Stimulated activated effector memory CD8-positive, alpha-beta T cell treated with anti-CD3 and anti-CD28 coated beads, Interleukin-12 subunit alpha, Interleukin-12 subunit beta, amount 100 ng/mL, for 72 hours (primary cell): ENCODE measurements around the gene ECT2.
"Not testable (repeated sequence)": the region's sequence is repeated elsewhere in the genome, so short reads cannot be mapped to it uniquely, and the experiment has no call there.

ENCODE experiments used
- ATAC-seq: fragments of 150-1000 bp; cut with Tn5 transposase; 2 replicates; pipeline ENCODE4 v1.10.0; 2021
- DNase-seq, 2 donors: peaks; one replicate each; pipeline ENCODE4 v3.0.0; 2021 to 2022; ENCODE audit warnings: low spot score in 2 of 2
- H3K27ac Mint-ChIP-seq: one replicate; pipeline ENCODE4 v1.8.0; 2022; ENCODE audit warnings: mild to moderate bottlenecking, mixed read lengths
- H3K36me3 Mint-ChIP-seq: one replicate; pipeline ENCODE4 v1.8.0; 2022; ENCODE audit warnings: mild to moderate bottlenecking, mixed read lengths
- H3K4me1 Mint-ChIP-seq: one replicate; pipeline ENCODE4 v1.8.0; 2022; ENCODE audit warnings: mixed read lengths
- H3K4me3 Mint-ChIP-seq: one replicate; pipeline ENCODE4 v1.8.0; 2022; ENCODE audit warnings: mild to moderate bottlenecking, mixed read lengths
- H3K9me3 Mint-ChIP-seq: one replicate; pipeline ENCODE4 v1.8.0; 2022; ENCODE audit warnings: mixed read lengths

The ECT2 gene

GRCh38 chr3:172815857-172816256 is 65.3 kb downstream of the ECT2 start:
- Mint-ChIP-seq H3K9me3 (no peaks in the 10 kb centered on the region), H3K36me3 (no peaks in the 10 kb centered on the region), H3K4me1 (no peaks in the 10 kb centered on the region), H3K27ac (no peak overlapping the region), H3K4me3 (no peak overlapping the region)
- ATAC-seq, result no peak
- no peak for DNase-seq

GRCh38 chr3:172816281-172816680 is 65.8 kb downstream of the ECT2 start:
- H3K4me1 Mint-ChIP-seq, result no peaks in the 10 kb centered on the region
- H3K36me3 Mint-ChIP-seq, result no peaks in the 10 kb centered on the region
- H3K4me3 Mint-ChIP-seq, result no peak overlapping the region
- ATAC-seq, result no peak
- no peak for DNase-seq
- no peaks in the 10 kb centered on the region for H3K9me3 Mint-ChIP-seq
- H3K27ac Mint-ChIP-seq, result no peak overlapping the region

- no peaks in the 10 kb centered on the region for H3K36me3 Mint-ChIP-seq
- DNase-seq, result no peak
- no peak for ATAC-seq
- H3K27ac Mint-ChIP-seq, result no peak overlapping the region
- H3K4me1 Mint-ChIP-seq, result no peaks in the 10 kb centered on the region
- no peaks in the 10 kb centered on the region for H3K9me3 Mint-ChIP-seq
- no peak overlapping the region for H3K4me3 Mint-ChIP-seq
Measured at GRCh38 chr3:172816968-172817367, 66.4 kb downstream of the ECT2 start.

- no peaks in the 10 kb centered on the region for H3K9me3 Mint-ChIP-seq
- H3K4me3 Mint-ChIP-seq, result no peak overlapping the region
- no peak overlapping the region for H3K27ac Mint-ChIP-seq
- no peaks in the 10 kb centered on the region for H3K4me1 Mint-ChIP-seq
- no peaks in the 10 kb centered on the region for H3K36me3 Mint-ChIP-seq
- DNase-seq (no peak), ATAC-seq (no peak)
Measured at GRCh38 chr3:172820492-172820891, 70.0 kb downstream of the ECT2 start.

GRCh38 chr3:172824229-172824628 is 73.7 kb downstream of the ECT2 start:
- ATAC-seq (no peak), DNase-seq (no peak)
- Mint-ChIP-seq H3K36me3 (no peaks in the 10 kb centered on the region), H3K4me3 (no peak overlapping the region), H3K9me3 (no peaks in the 10 kb centered on the region), H3K4me1 (no peaks in the 10 kb centered on the region), H3K27ac (no peak overlapping the region)

- not testable (repeated sequence) for H3K4me3 Mint-ChIP-seq, ATAC-seq, H3K4me1 Mint-ChIP-seq, H3K9me3 Mint-ChIP-seq, DNase-seq, H3K27ac Mint-ChIP-seq, H3K36me3 Mint-ChIP-seq
Measured at GRCh38 chr3:172827231-172827630, 76.7 kb downstream of the ECT2 start.

- Mint-ChIP-seq H3K4me3 (no peak overlapping the region), H3K27ac (no peak overlapping the region)
- no peak for DNase-seq
Measured at GRCh38 chr3:172832983-172833382, 82.5 kb downstream of the ECT2 start.

GRCh38 chr3:172836390-172836997 is 86.0 kb downstream of the ECT2 start:
- H3K36me3 Mint-ChIP-seq, result no peaks in the 10 kb centered on the region
- ATAC-seq, result peak; percentile 36

More at GRCh38 chr3:172832983-172833382, 82.5 kb downstream of the ECT2 start:
- no peaks in the 10 kb centered on the region for H3K4me1 Mint-ChIP-seq
- no peaks in the 10 kb centered on the region for H3K9me3 Mint-ChIP-seq
- no peak for ATAC-seq
- H3K36me3 Mint-ChIP-seq, result no peaks in the 10 kb centered on the region

GRCh38 chr3:172839679-172840078 is 89.2 kb downstream of the ECT2 start:
- H3K27ac Mint-ChIP-seq, result no peak overlapping the region
- no peak overlapping the region for H3K4me3 Mint-ChIP-seq
- H3K9me3 Mint-ChIP-seq, result no peaks in the 10 kb centered on the region
- H3K4me1 Mint-ChIP-seq, result no peaks in the 10 kb centered on the region
- ATAC-seq, result no peak
- no peaks in the 10 kb centered on the region for H3K36me3 Mint-ChIP-seq
- no peak for DNase-seq

More at GRCh38 chr3:172836390-172836997, 86.0 kb downstream of the ECT2 start:
- Mint-ChIP-seq H3K27ac (no peak overlapping the region), H3K9me3 (no peaks in the 10 kb centered on the region), H3K4me1 (no peaks in the 10 kb centered on the region), H3K4me3 (no peak overlapping the region)
- no peak for DNase-seq

GRCh38 chr3:172840463-172840862 is 89.9 kb downstream of the ECT2 start:
- Mint-ChIP-seq H3K9me3 (no peaks in the 10 kb centered on the region), H3K4me3 (no peak overlapping the region), H3K36me3 (no peaks in the 10 kb centered on the region), H3K4me1 (no peaks in the 10 kb centered on the region), H3K27ac (no peak overlapping the region)
- ATAC-seq (no peak), DNase-seq (no peak)

- Mint-ChIP-seq H3K4me1 (peaks cover under 1% of the 10 kb centered on the region), H3K27ac (no peak overlapping the region)
Measured at GRCh38 chr3:172840913-172841312, 90.4 kb downstream of the ECT2 start.

GRCh38 chr3:172844428-172844827 is 93.9 kb downstream of the ECT2 start:
- ATAC-seq (no peak), DNase-seq (no peak)
- H3K4me1 Mint-ChIP-seq, result peaks cover 6% of the 10 kb centered on the region
- H3K9me3 Mint-ChIP-seq, result no peaks in the 10 kb centered on the region
- H3K4me3 Mint-ChIP-seq, result no peak overlapping the region
- no peaks in the 10 kb centered on the region for H3K36me3 Mint-ChIP-seq
- H3K27ac Mint-ChIP-seq, result no peak overlapping the region

More at GRCh38 chr3:172840913-172841312, 90.4 kb downstream of the ECT2 start:
- DNase-seq (no peak), ATAC-seq (no peak)
- Mint-ChIP-seq H3K36me3 (no peaks in the 10 kb centered on the region), H3K4me3 (no peak overlapping the region), H3K9me3 (no peaks in the 10 kb centered on the region)

GRCh38 chr3:172846103-172846561 is 95.6 kb downstream of the ECT2 start:
- peak overlapping the region; percentile 68 for H3K27ac Mint-ChIP-seq
- no peaks in the 10 kb centered on the region for H3K36me3 Mint-ChIP-seq
- H3K9me3 Mint-ChIP-seq, result no peaks in the 10 kb centered on the region
- peaks cover 6% of the 10 kb centered on the region for H3K4me1 Mint-ChIP-seq
- no peak overlapping the region for H3K4me3 Mint-ChIP-seq
- DNase-seq, result no peak
- ATAC-seq, result peak; percentile 84

GRCh38 chr3:172846706-172847105 is 96.2 kb downstream of the ECT2 start:
- DNase-seq (no peak), ATAC-seq (peak; percentile 72)
- Mint-ChIP-seq H3K4me1 (peaks cover 6% of the 10 kb centered on the region), H3K4me3 (no peak overlapping the region), H3K36me3 (no peaks in the 10 kb centered on the region), H3K9me3 (no peaks in the 10 kb centered on the region), H3K27ac (peak overlapping the region; percentile 68)

- Mint-ChIP-seq H3K4me1 (peaks cover 6% of the 10 kb centered on the region), H3K27ac (no peak overlapping the region), H3K4me3 (no peak overlapping the region), H3K36me3 (no peaks in the 10 kb centered on the region), H3K9me3 (no peaks in the 10 kb centered on the region)
- ATAC-seq, result no peak
- no peak for DNase-seq
Measured at GRCh38 chr3:172847292-172847691, 96.8 kb downstream of the ECT2 start.

GRCh38 chr3:172848910-172849309 is 98.4 kb downstream of the ECT2 start:
- Mint-ChIP-seq H3K27ac (no peak overlapping the region), H3K9me3 (no peaks in the 10 kb centered on the region), H3K4me3 (no peak overlapping the region), H3K4me1 (peaks cover 6% of the 10 kb centered on the region), H3K36me3 (no peaks in the 10 kb centered on the region)
- no peak for DNase-seq
- no peak for ATAC-seq

GRCh38 chr3:172853005-172853404 is 102.5 kb downstream of the ECT2 start:
- no peak for DNase-seq
- Mint-ChIP-seq H3K4me1 (no peaks in the 10 kb centered on the region), H3K27ac (no peak overlapping the region), H3K4me3 (no peak overlapping the region), H3K9me3 (no peaks in the 10 kb centered on the region), H3K36me3 (no peaks in the 10 kb centered on the region)
- no peak for ATAC-seq
